NCI-H2227 (cell line): ENCODE measurements around the gene CADPS.

Experiments used
- DNase-seq: peaks from one replicate; lab custom pipeline; 2025; ENCODE audit not compliant: unreplicated experiment; lab: John Stamatoyannopoulos, UW

CADPS gene

GRCh38 chr3:62566022-62566557 is 309.1 kb downstream of the CADPS start:
- DNase-seq: no peak

- no peak for DNase-seq
Measured at GRCh38 chr3:62562596-62562995, 312.6 kb downstream of the CADPS start.

GRCh38 chr3:62562017-62562416 is 313.2 kb downstream of the CADPS start:
- no peak for DNase-seq

- DNase-seq: peak; percentile 14
Measured at GRCh38 chr3:62559831-62560445, 315.3 kb downstream of the CADPS start.

GRCh38 chr3:62558549-62559112 is 316.6 kb downstream of the CADPS start:
- peak; percentile 22 for DNase-seq

GRCh38 chr3:62557983-62558382 is 317.2 kb downstream of the CADPS start:
- DNase-seq: no peak

- no peak for DNase-seq
Measured at GRCh38 chr3:62557450-62557849, 317.8 kb downstream of the CADPS start.

GRCh38 chr3:62556121-62556815 is 318.9 kb downstream of the CADPS start:
- DNase-seq: no peak

- DNase-seq: no peak
Measured at GRCh38 chr3:62554264-62554799, 320.9 kb downstream of the CADPS start.

- DNase-seq: no peak
Measured at GRCh38 chr3:62553811-62554210, 321.4 kb downstream of the CADPS start.

GRCh38 chr3:62551556-62551955 is 323.7 kb downstream of the CADPS start:
- DNase-seq: no peak

GRCh38 chr3:62550439-62550838 is 324.8 kb downstream of the CADPS start:
- no peak for DNase-seq

GRCh38 chr3:62548528-62549205 is 326.5 kb downstream of the CADPS start:
- no peak for DNase-seq

- DNase-seq: no peak
Measured at GRCh38 chr3:62546266-62546665, 328.9 kb downstream of the CADPS start.

GRCh38 chr3:62542185-62542584 is 333.0 kb downstream of the CADPS start:
- no peak for DNase-seq

- DNase-seq: no peak
Measured at GRCh38 chr3:62539762-62540161, 335.5 kb downstream of the CADPS start.

GRCh38 chr3:62538691-62539356 is 336.4 kb downstream of the CADPS start:
- peak; percentile 3 for DNase-seq

GRCh38 chr3:62534326-62534725 is 340.9 kb downstream of the CADPS start:
- no peak for DNase-seq

- DNase-seq: no peak
Measured at GRCh38 chr3:62532796-62533195, 342.4 kb downstream of the CADPS start.

GRCh38 chr3:62531981-62532380 is 343.2 kb downstream of the CADPS start:
- DNase-seq: no peak

GRCh38 chr3:62531493-62531892 is 343.7 kb downstream of the CADPS start:
- no peak for DNase-seq
